ENCODE measurements around the gene CYP27B1.

- TF ChIP-seq CTCF (IDR thresholded peaks at IDR 0.05; ENCODE audit: low read depth, low read length) (no peak), POLR2A (IDR thresholded peaks at IDR 0.05; ENCODE audit: extremely low read depth, insufficient read length) (no peak), MYC (IDR thresholded peaks at IDR 0.05; ENCODE audit: low read depth, low read length) (no peak), MAX (IDR thresholded peaks at IDR 0.05; ENCODE audit: low read depth, low read length) (no peak)
These were observed 39.8 kb upstream of the CYP27B1 start for GRCh38 chr12:57806677-57807076.
